ENCODE data around the gene FRMD6. TPM values are rescaled to one million over a fixed set of nuclear protein-coding genes. Genes with fewer than 3 reads are reported as not detected.

FRMD6 gene
- total and polyA plus RNA-seq, 10 of the 15 experiments (the other 5 are each of a cell fraction or from before 2014, with no cell fraction given) = 0.86 to 7.8 (median 3.3) TPM

GRCh38 chr14:51650716-51651387 is 858 bp upstream of the FRMD6 start:
- ChIA-PET SMC1A (ENCODE audit: uncharacterized antibody, unreplicated experiment) (no interaction called here), POLR2A (no interaction called here), CTCF (interaction anchor here (0.6 to 2.2 kb wide), 2 partner anchors 130 to 368 kb away, joined by 4 read pairs; no protein-coding TSS in a partner anchor), RAD21 (ENCODE audit: unreplicated experiment) (interaction anchor here (0.6 kb wide), 2 partner anchors 19 to 74 kb away, joined by 3 read pairs; no protein-coding TSS in a partner anchor)
- Histone ChIP-seq H4K20me1 (ENCODE audit: control insufficient read depth, insufficient read depth) (no peaks in the 10 kb centered on the region), H3K9me3 (replicated peaks; ENCODE audit: control insufficient read depth, insufficient read depth, low read length) (no peaks in the 10 kb centered on the region), H3K79me2 (ENCODE audit: control insufficient read depth, insufficient read depth, low read length) (no peaks in the 10 kb centered on the region), H2AFZ (ENCODE audit: control insufficient read depth, low read depth, low read length) (peak overlapping the region; percentile 95), H3K36me3 (ENCODE audit: control insufficient read depth in 2 of 2, insufficient read depth in 2 of 2, low read length in 1 of 2) (no peaks in the 10 kb centered on the region), H3K27ac (ENCODE audit: control insufficient read depth, insufficient read depth) (peak overlapping the region; percentile 41), H3K4me3 (peak overlapping the region; percentile 72), H3K4me1 (ENCODE audit: control insufficient read depth, insufficient read depth, low read length) (no peaks in the 10 kb centered on the region), H3K9ac (ENCODE audit: control insufficient read depth, insufficient read depth, low read length) (peak overlapping the region; percentile 70), H3K4me2 (ENCODE audit: control insufficient read depth, insufficient read depth) (peak overlapping the region; percentile 56), H3K27me3 (replicated peaks in 1 of 2; ENCODE audit: control insufficient read depth in 2 of 2, insufficient read depth in 2 of 2, low read length in 1 of 2) (peaks cover 3 to 8% of the 10 kb centered on the region in 2 experiments; a peak in 2 of 4 replicates)
- intact Hi-C loops (cut with micrococcal nuclease; ENCODE audit: unreplicated experiment) (loop anchor here (5.0 to 10.0 kb wide), 4 partner anchors 94 to 369 kb away; partner anchors contain the start of gene RTRAF), in situ Hi-C loops (cut with MboI) (no loop called here)
- 31% methylated on average over 18 of the region's 30 CpGs for WGBS (ENCODE audit: insufficient coverage, insufficient replicate concordance, low lambda C conversion rate, missing lambda C conversion rate)
- TSS peak; percentile 81 for BruUV-seq (replicated peaks)
- no peak for FAIRE-seq
- ATAC-seq = no peak
- DNase-seq (ENCODE audit: low read depth, low spot score) = no peak
- TF ChIP-seq RUNX3 (IDR thresholded peaks at IDR 0.05; ENCODE audit: low read length) = peak; percentile 9; the same call in 1 of the 2 replicates
- no peak for TF ChIP-seq ELK1 (IDR thresholded peaks at IDR 0.05; ENCODE audit: low read depth, low read length)
- TF ChIP-seq, protein P1, sequence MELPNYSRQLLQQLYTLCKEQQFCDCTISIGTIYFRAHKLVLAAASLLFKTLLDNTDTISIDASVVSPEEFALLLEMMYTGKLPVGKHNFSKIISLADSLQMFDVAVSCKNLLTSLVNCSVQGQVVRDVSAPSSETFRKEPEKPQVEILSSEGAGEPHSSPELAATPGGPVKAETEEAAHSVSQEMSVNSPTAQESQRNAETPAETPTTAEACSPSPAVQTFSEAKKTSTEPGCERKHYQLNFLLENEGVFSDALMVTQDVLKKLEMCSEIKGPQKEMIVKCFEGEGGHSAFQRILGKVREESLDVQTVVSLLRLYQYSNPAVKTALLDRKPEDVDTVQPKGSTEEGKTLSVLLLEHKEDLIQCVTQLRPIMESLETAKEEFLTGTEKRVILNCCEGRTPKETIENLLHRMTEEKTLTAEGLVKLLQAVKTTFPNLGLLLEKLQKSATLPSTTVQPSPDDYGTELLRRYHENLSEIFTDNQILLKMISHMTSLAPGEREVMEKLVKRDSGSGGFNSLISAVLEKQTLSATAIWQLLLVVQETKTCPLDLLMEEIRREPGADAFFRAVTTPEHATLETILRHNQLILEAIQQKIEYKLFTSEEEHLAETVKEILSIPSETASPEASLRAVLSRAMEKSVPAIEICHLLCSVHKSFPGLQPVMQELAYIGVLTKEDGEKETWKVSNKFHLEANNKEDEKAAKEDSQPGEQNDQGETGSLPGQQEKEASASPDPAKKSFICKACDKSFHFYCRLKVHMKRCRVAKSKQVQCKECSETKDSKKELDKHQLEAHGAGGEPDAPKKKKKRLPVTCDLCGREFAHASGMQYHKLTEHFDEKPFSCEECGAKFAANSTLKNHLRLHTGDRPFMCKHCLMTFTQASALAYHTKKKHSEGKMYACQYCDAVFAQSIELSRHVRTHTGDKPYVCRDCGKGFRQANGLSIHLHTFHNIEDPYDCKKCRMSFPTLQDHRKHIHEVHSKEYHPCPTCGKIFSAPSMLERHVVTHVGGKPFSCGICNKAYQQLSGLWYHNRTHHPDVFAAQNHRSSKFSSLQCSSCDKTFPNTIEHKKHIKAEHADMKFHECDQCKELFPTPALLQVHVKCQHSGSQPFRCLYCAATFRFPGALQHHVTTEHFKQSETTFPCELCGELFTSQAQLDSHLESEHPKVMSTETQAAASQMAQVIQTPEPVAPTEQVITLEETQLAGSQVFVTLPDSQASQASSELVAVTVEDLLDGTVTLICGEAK (IDR thresholded peaks at IDR 0.05; ENCODE audit: borderline replicate concordance) = no peak
- no peak for TF ChIP-seq CBFB (IDR thresholded peaks at IDR 0.05; ENCODE audit: low read depth)
- TF ChIP-seq, protein P2, sequence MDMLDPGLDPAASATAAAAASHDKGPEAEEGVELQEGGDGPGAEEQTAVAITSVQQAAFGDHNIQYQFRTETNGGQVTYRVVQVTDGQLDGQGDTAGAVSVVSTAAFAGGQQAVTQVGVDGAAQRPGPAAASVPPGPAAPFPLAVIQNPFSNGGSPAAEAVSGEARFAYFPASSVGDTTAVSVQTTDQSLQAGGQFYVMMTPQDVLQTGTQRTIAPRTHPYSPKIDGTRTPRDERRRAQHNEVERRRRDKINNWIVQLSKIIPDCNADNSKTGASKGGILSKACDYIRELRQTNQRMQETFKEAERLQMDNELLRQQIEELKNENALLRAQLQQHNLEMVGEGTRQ (IDR thresholded peaks at IDR 0.05; ENCODE audit: borderline replicate concordance, low read depth, low read length) = no peak
- TF ChIP-seq TARDBP (IDR thresholded peaks at IDR 0.05; ENCODE audit: borderline replicate concordance) = no peak
- TF ChIP-seq ZNF592 (IDR thresholded peaks at IDR 0.05) = no peak
- TF ChIP-seq, protein P3, sequence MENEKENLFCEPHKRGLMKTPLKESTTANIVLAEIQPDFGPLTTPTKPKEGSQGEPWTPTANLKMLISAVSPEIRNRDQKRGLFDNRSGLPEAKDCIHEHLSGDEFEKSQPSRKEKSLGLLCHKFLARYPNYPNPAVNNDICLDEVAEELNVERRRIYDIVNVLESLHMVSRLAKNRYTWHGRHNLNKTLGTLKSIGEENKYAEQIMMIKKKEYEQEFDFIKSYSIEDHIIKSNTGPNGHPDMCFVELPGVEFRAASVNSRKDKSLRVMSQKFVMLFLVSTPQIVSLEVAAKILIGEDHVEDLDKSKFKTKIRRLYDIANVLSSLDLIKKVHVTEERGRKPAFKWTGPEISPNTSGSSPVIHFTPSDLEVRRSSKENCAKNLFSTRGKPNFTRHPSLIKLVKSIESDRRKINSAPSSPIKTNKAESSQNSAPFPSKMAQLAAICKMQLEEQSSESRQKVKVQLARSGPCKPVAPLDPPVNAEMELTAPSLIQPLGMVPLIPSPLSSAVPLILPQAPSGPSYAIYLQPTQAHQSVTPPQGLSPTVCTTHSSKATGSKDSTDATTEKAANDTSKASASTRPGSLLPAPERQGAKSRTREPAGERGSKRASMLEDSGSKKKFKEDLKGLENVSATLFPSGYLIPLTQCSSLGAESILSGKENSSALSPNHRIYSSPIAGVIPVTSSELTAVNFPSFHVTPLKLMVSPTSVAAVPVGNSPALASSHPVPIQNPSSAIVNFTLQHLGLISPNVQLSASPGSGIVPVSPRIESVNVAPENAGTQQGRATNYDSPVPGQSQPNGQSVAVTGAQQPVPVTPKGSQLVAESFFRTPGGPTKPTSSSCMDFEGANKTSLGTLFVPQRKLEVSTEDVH (IDR thresholded peaks at IDR 0.05; ENCODE audit: low read depth, partially characterized antibody) = no peak
- 0 out of 2 replicates have a peak, but pooled peaks have one; percentile 37 for TF ChIP-seq STAT1 (conservative IDR thresholded peaks at IDR 0.05)
